ENCODE measurements around the gene PHC2. TPM values are rescaled to one million over a fixed set of nuclear protein-coding genes. Genes with fewer than 3 reads are reported as not detected.

Gene PHC2
- total and polyA plus RNA-seq, 9 of the 15 experiments (the other 6 are each of a cell fraction or from before 2014, with no cell fraction given): 3.1 to 67.6 (median 34.6) TPM

GRCh38 chr1:33349081-33349759 is 81.7 kb downstream of the PHC2 start (continued):
- no peak for TF ChIP-seq DMBX1 (CRISPR knock-in tag; IDR thresholded peaks at IDR 0.05; ENCODE audit: borderline replicate concordance)
- no peak for TF ChIP-seq ESRRB (CRISPR knock-in tag; IDR thresholded peaks at IDR 0.05; ENCODE audit: borderline replicate concordance)
- TF ChIP-seq E2F3 (CRISPR knock-in tag; IDR thresholded peaks at IDR 0.05): peak; percentile 51; the same call in 1 of the 2 replicates
- no peak for TF ChIP-seq CREB3L1 (IDR thresholded peaks at IDR 0.05; ENCODE audit: borderline replicate concordance, low read depth)

- DNase-seq (ENCODE audit: extremely low read depth in 1 of 4, low spot score in 3 of 4) (no peak), FAIRE-seq (peak; percentile 64), ATAC-seq (no peak)
- Histone ChIP-seq H2AFZ (ENCODE audit: low read depth, low read length) (peak overlapping the region; percentile 27; the same call in 1 of the 2 replicates), H3K27ac (ENCODE audit: extremely low read depth, low read depth, low read length) (peak overlapping the region; percentile 74), H3K4me1 (replicated peaks in 1 of 2; ENCODE audit: control insufficient read depth in 2 of 2, insufficient read depth in 2 of 2, low read length in 2 of 2) (peaks cover 30 to 34% of the 10 kb centered on the region in 2 experiments), H4K20me1 (replicated peaks; ENCODE audit: control insufficient read depth, insufficient read depth, low read length) (peaks cover 14% of the 10 kb centered on the region), H3K9ac (ENCODE audit: insufficient read depth in 1 of 2, low read depth in 2 of 2, low read length in 2 of 2) (peak overlapping the region; percentile 76 to 98), H3K9me1 (ENCODE audit: control insufficient read depth, insufficient read depth, low read length) (no peaks in the 10 kb centered on the region), H3K79me2 (ENCODE audit: control insufficient read depth, insufficient read depth, low read length) (peaks cover 66% of the 10 kb centered on the region), H3K4me3 (peak overlapping the region; percentile 71), H3K36me3 (ENCODE audit: control insufficient read depth, insufficient read depth, low read length) (peaks cover 30% of the 10 kb centered on the region; the same call in 2 of the 3 replicates), H3K9me3 (replicated peaks; ENCODE audit: control insufficient read depth, insufficient read depth, low read depth, low read length) (no peaks in the 10 kb centered on the region), H3K4me2 (ENCODE audit: insufficient read depth, low read length) (peak overlapping the region; percentile 79), H3K27me3 (ENCODE audit: control insufficient read depth in 2 of 2, insufficient read depth in 2 of 2, low read length in 2 of 2) (no peaks in the 10 kb centered on the region)
- intact Hi-C loops (cut with micrococcal nuclease) (no loop called here), in situ Hi-C loops (cut with MboI) (no loop called here)
- ChIA-PET POLR2A (interaction anchor here (1.1 to 1.8 kb wide), 4 partner anchors 9 to 167 kb away, joined by 3 to 13 read pairs (median 4); partner anchors contain the start of gene TRIM62), CTCF (ENCODE audit: low intra/inter-chr PET ratio) (no interaction called here)
- BruUV-seq (replicated peaks): no TSS peak
- 6% methylated on average over 11 of the region's 11 CpGs for WGBS (ENCODE audit: insufficient coverage, low coverage, missing lambda C conversion rate)
- TF ChIP-seq MLX (CRISPR knock-in tag; conservative IDR thresholded peaks at IDR 0.05) (no peak), RBFOX2 (IDR thresholded peaks at IDR 0.05; ENCODE audit: low read depth, low read length) (no peak), IRF2 (CRISPR knock-in tag; IDR thresholded peaks at IDR 0.05) (no peak), SP1 (CRISPR knock-in tag; IDR thresholded peaks at IDR 0.05) (0 out of 2 replicates have a peak, but pooled peaks have one; percentile 28), CGGBP1 (CRISPR knock-in tag; IDR thresholded peaks at IDR 0.05) (no peak), MAZ (CRISPR knock-in tag; conservative IDR thresholded peaks at IDR 0.05 in 1 of 2, IDR thresholded peaks at IDR 0.05 in 1 of 2) (no peak), ZBTB7A (IDR thresholded peaks at IDR 0.05; ENCODE audit: borderline replicate concordance, control insufficient read depth, low read depth, low read length) (no peak), CBFA2T3 (IDR thresholded peaks at IDR 0.05) (no peak), GATA2 (CRISPR knock-in tag; IDR thresholded peaks at IDR 0.05) (no peak), TRIM24 (IDR thresholded peaks at IDR 0.05) (no peak), THRB (CRISPR knock-in tag; conservative IDR thresholded peaks at IDR 0.05) (0 out of 2 replicates have a peak, but pooled peaks have one; percentile 48), FIP1L1 (IDR thresholded peaks at IDR 0.05; ENCODE audit: low read depth, low read length, poor library complexity, severe bottlenecking) (no peak)
Measured at GRCh38 chr1:33348676-33349080, 82.2 kb downstream of the PHC2 start.

Data from K562 (cell line).